Coronary artery (tissue), 2 donors: ENCODE measurements around the gene CRAT.
"Not testable (repeated sequence)": the region's sequence is repeated elsewhere in the genome, so short reads cannot be mapped to it uniquely, and the experiment has no call there.

Experiments
- DNase-seq: peaks from one replicate; pipeline ENCODE4 v3.0.0-alpha.2; 2017; ENCODE audit warnings: low spot score
- H3K27ac ChIP-seq, 2 donors: fragments of 200-600 bp; sonication (generic); one replicate each; pipeline ENCODE4 v1.5.1; 2016 to 2019
- H3K4me3 ChIP-seq: fragments of 200-600 bp; sonication (generic); 2 replicates; pipeline ENCODE4 v1.5.1; 2016; ENCODE audit warnings: mild to moderate bottlenecking, moderate library complexity
- CTCF ChIP-seq: fragments of 200-600 bp; sonication (generic); IDR thresholded peaks from one replicate; pipeline ENCODE4 v1.5.1; 2019; ENCODE audit warnings: antibody characterized with exemption

Gene CRAT

GRCh38 chr9:129122133-129122532 lies 11.5 kb upstream of the CRAT start:
- no peak overlapping the region for H3K4me3 ChIP-seq
- no peak for TF ChIP-seq CTCF
- H3K27ac ChIP-seq = no peak overlapping the region

GRCh38 chr9:129121483-129121882 lies 10.9 kb upstream of the CRAT start:
- H3K4me3 ChIP-seq = no peak overlapping the region
- TF ChIP-seq CTCF = no peak
- DNase-seq = no peak
- no peak overlapping the region for H3K27ac ChIP-seq

More at GRCh38 chr9:129122133-129122532, 11.5 kb upstream of the CRAT start:
- DNase-seq = no peak

GRCh38 chr9:129118799-129119198 lies 8.2 kb upstream of the CRAT start:
- no peak for TF ChIP-seq CTCF
- Histone ChIP-seq H3K4me3 (no peak overlapping the region), H3K27ac (no peak overlapping the region)
- no peak for DNase-seq

- Histone ChIP-seq H3K4me3 (no peak overlapping the region), H3K27ac (peak overlapping the region in 1 of 2 donors; percentile 17)
- no peak for TF ChIP-seq CTCF
- no peak for DNase-seq
Measured at GRCh38 chr9:129113645-129114304, 3.2 kb upstream of the CRAT start.

- H3K4me3 ChIP-seq = peak overlapping the region; percentile 99
- not testable (repeated sequence) for H3K27ac ChIP-seq, DNase-seq
Measured at GRCh38 chr9:129112526-129112925, 1.9 kb upstream of the CRAT start.

GRCh38 chr9:129111528-129112151 lies 1.0 kb upstream of the CRAT start:
- Histone ChIP-seq H3K4me3 (peak overlapping the region; percentile 99), H3K27ac (peak overlapping the region; percentile 88 to 91)
- TF ChIP-seq CTCF = no peak
- no peak for DNase-seq

- H3K27ac ChIP-seq = peak overlapping the region; percentile 88 to 91
- DNase-seq = peak; percentile 85
- TF ChIP-seq CTCF = no peak
- peak overlapping the region; percentile 99 for H3K4me3 ChIP-seq
Measured at GRCh38 chr9:129109952-129110739, 447 bp downstream of the CRAT start.
